ENCODE data around the gene OLFML2A. TPM values are rescaled to one million over a fixed set of nuclear protein-coding genes. Genes with fewer than 3 reads are reported as not detected.

The OLFML2A gene
- total and polyA plus RNA-seq, 2 of the 13 experiments (the other 11 are each of a cell fraction or from before 2014, with no cell fraction given): 0.01 to 0.02 TPM

- no peak for TF ChIP-seq ZBTB46 (CRISPR knock-in tag; IDR thresholded peaks at IDR 0.05; ENCODE audit: borderline replicate concordance)
- no peak for TF ChIP-seq SRSF9 (IDR thresholded peaks at IDR 0.05; ENCODE audit: borderline replicate concordance, insufficient read depth, low read depth, low read length, poor library complexity, severe bottlenecking)
- TF ChIP-seq, protein P1, sequence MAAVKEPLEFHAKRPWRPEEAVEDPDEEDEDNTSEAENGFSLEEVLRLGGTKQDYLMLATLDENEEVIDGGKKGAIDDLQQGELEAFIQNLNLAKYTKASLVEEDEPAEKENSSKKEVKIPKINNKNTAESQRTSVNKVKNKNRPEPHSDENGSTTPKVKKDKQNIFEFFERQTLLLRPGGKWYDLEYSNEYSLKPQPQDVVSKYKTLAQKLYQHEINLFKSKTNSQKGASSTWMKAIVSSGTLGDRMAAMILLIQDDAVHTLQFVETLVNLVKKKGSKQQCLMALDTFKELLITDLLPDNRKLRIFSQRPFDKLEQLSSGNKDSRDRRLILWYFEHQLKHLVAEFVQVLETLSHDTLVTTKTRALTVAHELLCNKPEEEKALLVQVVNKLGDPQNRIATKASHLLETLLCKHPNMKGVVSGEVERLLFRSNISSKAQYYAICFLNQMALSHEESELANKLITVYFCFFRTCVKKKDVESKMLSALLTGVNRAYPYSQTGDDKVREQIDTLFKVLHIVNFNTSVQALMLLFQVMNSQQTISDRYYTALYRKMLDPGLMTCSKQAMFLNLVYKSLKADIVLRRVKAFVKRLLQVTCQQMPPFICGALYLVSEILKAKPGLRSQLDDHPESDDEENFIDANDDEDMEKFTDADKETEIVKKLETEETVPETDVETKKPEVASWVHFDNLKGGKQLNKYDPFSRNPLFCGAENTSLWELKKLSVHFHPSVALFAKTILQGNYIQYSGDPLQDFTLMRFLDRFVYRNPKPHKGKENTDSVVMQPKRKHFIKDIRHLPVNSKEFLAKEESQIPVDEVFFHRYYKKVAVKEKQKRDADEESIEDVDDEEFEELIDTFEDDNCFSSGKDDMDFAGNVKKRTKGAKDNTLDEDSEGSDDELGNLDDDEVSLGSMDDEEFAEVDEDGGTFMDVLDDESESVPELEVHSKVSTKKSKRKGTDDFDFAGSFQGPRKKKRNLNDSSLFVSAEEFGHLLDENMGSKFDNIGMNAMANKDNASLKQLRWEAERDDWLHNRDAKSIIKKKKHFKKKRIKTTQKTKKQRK (IDR thresholded peaks at IDR 0.05; ENCODE audit: low read length): no peak
- TF ChIP-seq FOXP1 (IDR thresholded peaks at IDR 0.05): peak; percentile 73
- no peak for TF ChIP-seq FOXP1 (CRISPR knock-in tag; IDR thresholded peaks at IDR 0.05)
- TF ChIP-seq, protein P2, sequence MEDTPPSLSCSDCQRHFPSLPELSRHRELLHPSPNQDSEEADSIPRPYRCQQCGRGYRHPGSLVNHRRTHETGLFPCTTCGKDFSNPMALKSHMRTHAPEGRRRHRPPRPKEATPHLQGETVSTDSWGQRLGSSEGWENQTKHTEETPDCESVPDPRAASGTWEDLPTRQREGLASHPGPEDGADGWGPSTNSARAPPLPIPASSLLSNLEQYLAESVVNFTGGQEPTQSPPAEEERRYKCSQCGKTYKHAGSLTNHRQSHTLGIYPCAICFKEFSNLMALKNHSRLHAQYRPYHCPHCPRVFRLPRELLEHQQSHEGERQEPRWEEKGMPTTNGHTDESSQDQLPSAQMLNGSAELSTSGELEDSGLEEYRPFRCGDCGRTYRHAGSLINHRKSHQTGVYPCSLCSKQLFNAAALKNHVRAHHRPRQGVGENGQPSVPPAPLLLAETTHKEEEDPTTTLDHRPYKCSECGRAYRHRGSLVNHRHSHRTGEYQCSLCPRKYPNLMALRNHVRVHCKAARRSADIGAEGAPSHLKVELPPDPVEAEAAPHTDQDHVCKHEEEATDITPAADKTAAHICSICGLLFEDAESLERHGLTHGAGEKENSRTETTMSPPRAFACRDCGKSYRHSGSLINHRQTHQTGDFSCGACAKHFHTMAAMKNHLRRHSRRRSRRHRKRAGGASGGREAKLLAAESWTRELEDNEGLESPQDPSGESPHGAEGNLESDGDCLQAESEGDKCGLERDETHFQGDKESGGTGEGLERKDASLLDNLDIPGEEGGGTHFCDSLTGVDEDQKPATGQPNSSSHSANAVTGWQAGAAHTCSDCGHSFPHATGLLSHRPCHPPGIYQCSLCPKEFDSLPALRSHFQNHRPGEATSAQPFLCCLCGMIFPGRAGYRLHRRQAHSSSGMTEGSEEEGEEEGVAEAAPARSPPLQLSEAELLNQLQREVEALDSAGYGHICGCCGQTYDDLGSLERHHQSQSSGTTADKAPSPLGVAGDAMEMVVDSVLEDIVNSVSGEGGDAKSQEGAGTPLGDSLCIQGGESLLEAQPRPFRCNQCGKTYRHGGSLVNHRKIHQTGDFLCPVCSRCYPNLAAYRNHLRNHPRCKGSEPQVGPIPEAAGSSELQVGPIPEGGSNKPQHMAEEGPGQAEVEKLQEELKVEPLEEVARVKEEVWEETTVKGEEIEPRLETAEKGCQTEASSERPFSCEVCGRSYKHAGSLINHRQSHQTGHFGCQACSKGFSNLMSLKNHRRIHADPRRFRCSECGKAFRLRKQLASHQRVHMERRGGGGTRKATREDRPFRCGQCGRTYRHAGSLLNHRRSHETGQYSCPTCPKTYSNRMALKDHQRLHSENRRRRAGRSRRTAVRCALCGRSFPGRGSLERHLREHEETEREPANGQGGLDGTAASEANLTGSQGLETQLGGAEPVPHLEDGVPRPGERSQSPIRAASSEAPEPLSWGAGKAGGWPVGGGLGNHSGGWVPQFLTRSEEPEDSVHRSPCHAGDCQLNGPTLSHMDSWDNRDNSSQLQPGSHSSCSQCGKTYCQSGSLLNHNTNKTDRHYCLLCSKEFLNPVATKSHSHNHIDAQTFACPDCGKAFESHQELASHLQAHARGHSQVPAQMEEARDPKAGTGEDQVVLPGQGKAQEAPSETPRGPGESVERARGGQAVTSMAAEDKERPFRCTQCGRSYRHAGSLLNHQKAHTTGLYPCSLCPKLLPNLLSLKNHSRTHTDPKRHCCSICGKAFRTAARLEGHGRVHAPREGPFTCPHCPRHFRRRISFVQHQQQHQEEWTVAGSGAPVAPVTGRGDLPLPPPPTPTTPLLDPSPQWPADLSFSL (CRISPR knock-in tag; IDR thresholded peaks at IDR 0.05): no peak
Observed at GRCh38 chr9:124820698-124821623, 44.0 kb downstream of the OLFML2A start (continued).

Data from HepG2 (cell line).